ENCODE data around the gene NDEL1. TPM values are rescaled to one million over a fixed set of nuclear protein-coding genes. Genes with fewer than 3 reads are reported as not detected.

NDEL1 gene
- total and polyA plus RNA-seq, 4 donors, result 25.2 to 101 (median 55.5) TPM

DNA sequence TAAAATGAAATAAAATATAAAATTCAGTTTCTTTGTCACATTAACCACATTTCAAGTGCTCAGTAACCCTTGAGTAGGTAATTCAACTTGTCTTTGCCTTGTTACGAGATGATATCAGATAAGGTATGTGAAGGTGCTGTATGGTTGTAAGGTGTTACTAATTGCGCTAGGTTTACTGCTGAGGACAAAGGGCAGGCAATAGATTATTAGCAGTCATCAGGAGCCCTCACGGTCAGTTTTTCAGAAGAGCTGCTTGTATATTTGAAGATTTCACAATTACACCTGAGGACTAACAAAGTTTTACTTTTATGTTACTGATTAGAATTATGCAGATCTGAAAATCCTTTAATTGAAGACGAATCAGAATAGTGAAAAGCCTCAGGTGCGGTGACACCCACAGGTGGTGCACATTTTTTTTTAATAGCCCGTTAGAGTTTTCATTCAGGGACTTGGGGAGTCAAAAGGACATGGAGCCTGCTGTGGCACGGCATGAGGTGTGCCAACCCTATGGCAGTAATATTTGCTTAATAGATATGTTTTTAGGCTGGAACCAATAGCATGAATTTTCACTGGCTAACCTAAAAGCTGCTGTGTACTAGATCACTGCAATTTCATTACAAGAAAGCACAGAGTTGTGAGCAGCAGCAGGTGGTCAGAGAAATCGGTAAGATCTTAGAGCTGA, 16.4 kb downstream of the NDEL1 start:
- Histone ChIP-seq H3K27me3 (ENCODE audit: control insufficient read depth in 3 of 3, insufficient read depth in 3 of 3, low read length in 2 of 3) (no peaks in the 10 kb centered on the region), H3K9ac (ENCODE audit: insufficient read depth in 1 of 2, low read length in 2 of 2) (no peak overlapping the region), H3K9me3 (ENCODE audit: control insufficient read depth in 4 of 4, insufficient read depth in 3 of 4, low read length in 3 of 4) (no peaks in the 10 kb centered on the region), H3K27ac (ENCODE audit: low read depth in 1 of 2, low read length in 1 of 2) (no peak overlapping the region), H3K4me1 (ENCODE audit: control insufficient read depth in 5 of 5, insufficient read depth in 5 of 5, low read length in 5 of 5) (peaks cover 0 to 2% (median 0%) of the 10 kb centered on the region in 5 donors), H3K36me3 (ENCODE audit: control insufficient read depth in 4 of 4, insufficient read depth in 4 of 4, low read length in 4 of 4) (peaks cover 18 to 54% (median 40%) of the 10 kb centered on the region in 4 donors), H3K4me3 (no peak overlapping the region)
- DNase-seq (no peak), ATAC-seq (ENCODE audit: insufficient read depth, low FRiP score) (no peak)
- TF ChIP-seq CTCF (IDR thresholded peaks at IDR 0.05; ENCODE audit: control extremely low read depth, extremely low read depth), result no peak
- 81 to 93% methylated on average over 8 of the region's 8 CpGs for WGBS, 2 donors

- Histone ChIP-seq H3K9ac (ENCODE audit: insufficient read depth in 1 of 2, low read length in 2 of 2) (no peak overlapping the region), H3K9me3 (ENCODE audit: control insufficient read depth in 4 of 4, insufficient read depth in 3 of 4, low read length in 3 of 4) (no peaks in the 10 kb centered on the region), H3K27ac (ENCODE audit: low read depth in 1 of 2, low read length in 1 of 2) (no peak overlapping the region), H3K27me3 (ENCODE audit: control insufficient read depth in 3 of 3, insufficient read depth in 3 of 3, low read length in 2 of 3) (no peaks in the 10 kb centered on the region), H3K4me3 (no peak overlapping the region), H3K4me1 (ENCODE audit: control insufficient read depth in 5 of 5, insufficient read depth in 5 of 5, low read length in 5 of 5) (peaks cover 0 to 2% (median 0%) of the 10 kb centered on the region in 5 donors), H3K36me3 (ENCODE audit: control insufficient read depth in 4 of 4, insufficient read depth in 4 of 4, low read length in 4 of 4) (peaks cover 24 to 61% (median 44%) of the 10 kb centered on the region in 4 donors)
- WGBS, 2 donors, result 89 to 91% methylated on average over 3 of the region's 3 CpGs
- no peak for ATAC-seq (ENCODE audit: insufficient read depth, low FRiP score)
- no peak for DNase-seq
- no peak for TF ChIP-seq CTCF (IDR thresholded peaks at IDR 0.05; ENCODE audit: control extremely low read depth, extremely low read depth)
Observed at GRCh38 chr17:8453326-8453725, 17.6 kb downstream of the NDEL1 start.

GRCh38 chr17:8455665-8456209, 20.1 kb downstream of the NDEL1 start:
- DNase-seq (no peak), ATAC-seq (ENCODE audit: insufficient read depth, low FRiP score) (no peak)
- Histone ChIP-seq H3K4me1 (ENCODE audit: control insufficient read depth in 5 of 5, insufficient read depth in 5 of 5, low read length in 5 of 5) (no peaks in the 10 kb centered on the region), H3K9ac (ENCODE audit: insufficient read depth in 1 of 2, low read length in 2 of 2) (no peak overlapping the region), H3K4me3 (no peak overlapping the region), H3K36me3 (ENCODE audit: control insufficient read depth in 4 of 4, insufficient read depth in 4 of 4, low read length in 4 of 4) (peaks cover 26 to 63% (median 45%) of the 10 kb centered on the region in 4 donors), H3K27ac (ENCODE audit: low read depth in 1 of 2, low read length in 1 of 2) (no peak overlapping the region), H3K27me3 (ENCODE audit: control insufficient read depth in 3 of 3, insufficient read depth in 3 of 3, low read length in 2 of 3) (no peaks in the 10 kb centered on the region), H3K9me3 (ENCODE audit: control insufficient read depth in 4 of 4, insufficient read depth in 3 of 4, low read length in 3 of 4) (no peaks in the 10 kb centered on the region)
- 76 to 90% methylated on average over 2 of the region's 2 CpGs for WGBS, 2 donors
- no peak for TF ChIP-seq CTCF (IDR thresholded peaks at IDR 0.05; ENCODE audit: control extremely low read depth, extremely low read depth)
